Measurements from ENCODE around the gene GON4L. TPM values are rescaled to one million over a fixed set of nuclear protein-coding genes. Genes with fewer than 3 reads are reported as not detected.

The GON4L gene
- total RNA-seq, 4 donors from 2014 or later: 30.9 to 42.8 (median 36.3) TPM

DNA sequence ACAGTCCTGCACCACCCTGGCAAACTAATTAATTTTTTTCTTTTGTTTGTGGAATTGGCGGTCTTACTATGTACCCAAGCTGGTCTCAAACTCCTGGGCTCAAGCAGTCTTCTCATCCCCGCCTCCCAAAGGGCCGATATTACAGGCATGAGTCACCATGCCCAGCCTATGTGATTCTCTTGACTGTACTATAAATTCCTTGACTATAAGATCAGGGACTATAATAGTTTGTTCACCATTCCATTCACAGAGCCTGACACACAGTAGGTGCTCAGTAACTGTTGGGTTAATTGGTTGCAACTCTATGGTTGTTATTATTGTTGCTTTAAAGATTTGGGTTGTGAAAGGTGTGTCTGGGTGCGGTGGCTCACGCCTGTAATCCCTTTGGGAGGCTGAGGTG, 150.9 kb downstream of the GON4L start:
- TF ChIP-seq CTCF (IDR thresholded peaks at IDR 0.05; ENCODE audit: low read depth): no peak

- no peak for TF ChIP-seq CTCF (IDR thresholded peaks at IDR 0.05; ENCODE audit: low read depth)
Observed at GRCh38 chr1:155703216-155703615, 153.8 kb downstream of the GON4L start.

Small RNA genes lying within 50 kb of the gene (small RNA-seq; reads per million reads assigned to genes)
- not detected for gene RF00015

Other genes starting within 250 kb of the GON4L start
- gene MSTO1, start 247.0 kb downstream of the GON4L start, total RNA-seq: 10 to 100 TPM in 3 of 4 donors, 1 to 10 TPM in 1; 7.3 to 14.5 (median 12.7) TPM
- 100 to 1,000 TPM in 1 of 4 donors, 10 to 100 TPM in 3; 69.3 to 109 (median 81.3) TPM for gene YY1AP1, start 168.4 kb downstream of the GON4L start, total RNA-seq
- gene DAP3, start 168.1 kb downstream of the GON4L start, total RNA-seq: 100 to 1,000 TPM; 105 to 180 (median 117) TPM
- 10 to 100 TPM in 1 of 4 donors, 1 to 10 TPM in 3; 4.3 to 13.8 (median 5.2) TPM for gene SYT11, start 2.4 kb upstream of the GON4L start, total RNA-seq
- 10 to 100 TPM; 24.3 to 40.1 (median 28.4) TPM for gene RIT1, start 54.1 kb upstream of the GON4L start, total RNA-seq
- 10 to 100 TPM; 30.9 to 62.0 (median 39.5) TPM for gene KHDC4, start 77.2 kb upstream of the GON4L start, total RNA-seq
- not detected for gene RXFP4, start 84.4 kb upstream of the GON4L start, total RNA-seq
- 100 to 1,000 TPM in 3 of 4 donors, 10 to 100 TPM in 1; 77.9 to 143 (median 131) TPM for gene ARHGEF2, start 121.3 kb upstream of the GON4L start, total RNA-seq
- gene SSR2, start 163.7 kb upstream of the GON4L start, total RNA-seq: 100 to 1,000 TPM; 117 to 238 (median 185) TPM
- 10 to 100 TPM; 15.1 to 16.5 (median 16.2) TPM for gene UBQLN4, start 196.6 kb upstream of the GON4L start, total RNA-seq
- gene LAMTOR2, start 197.6 kb upstream of the GON4L start, total RNA-seq: 10 to 100 TPM; 51.7 to 80.1 (median 66.9) TPM
- not detected for gene RAB25, start 203.9 kb upstream of the GON4L start, total RNA-seq
- under 1 TPM; 0.17 to 0.57 (median 0.27) TPM for gene MEX3A, start 225.3 kb upstream of the GON4L start, total RNA-seq